SK-N-SH treated with all-trans-retinoic acid at 6 μM for 48 hours (cell line): Measurements from ENCODE around the gene CDH22.

ENCODE experiments used
- ATAC-seq: fragments of 200-7000 bp; cut with Tn5 transposase; 3 replicates; pipeline ENCODE4 v1.9.1; 2020; ENCODE audit warnings: mild to moderate bottlenecking, moderate library complexity
- ARNTL ChIP-seq: fragments of 450-650 bp; formaldehyde crosslinking; IDR thresholded peaks from 2 replicates; pipeline ENCODE4 v1.5.0; 2020; ENCODE audit warnings: low read depth, mild to moderate bottlenecking, moderate library complexity, borderline replicate concordance
- BACH2 ChIP-seq: fragments of 250-450 bp; sonication (Bioruptor Pico); IDR thresholded peaks from 2 replicates; pipeline ENCODE4 v1.9.0; 2021; ENCODE audit warnings: mild to moderate bottlenecking, borderline replicate concordance
- CSDC2 ChIP-seq: fragments of 250-450 bp; sonication (Bioruptor Pico); IDR thresholded peaks from 2 replicates; pipeline ENCODE4 v1.5.0; 2020; ENCODE audit warnings: mild to moderate bottlenecking, moderate library complexity
- CSRNP3 ChIP-seq: fragments of 250-450 bp; sonication (Bioruptor Pico); IDR thresholded peaks from 2 replicates; pipeline ENCODE4 v1.5.1; 2021; ENCODE audit warnings: mild to moderate bottlenecking, moderate library complexity
- GLIS3 ChIP-seq: fragments of 250-450 bp; sonication (Bioruptor Pico); IDR thresholded peaks from 2 replicates; pipeline ENCODE4 v1.5.0; 2020; ENCODE audit warnings: mild to moderate bottlenecking, moderate library complexity
- OSR1 ChIP-seq: fragments of 250-450 bp; sonication (Bioruptor Pico); IDR thresholded peaks from 2 replicates; pipeline ENCODE4 v1.8.0; 2022; ENCODE audit warnings: moderate library complexity, mild to moderate bottlenecking, inconsistent platforms
- PPARA ChIP-seq: fragments of 250-450 bp; sonication (Bioruptor Pico); IDR thresholded peaks from 2 replicates; pipeline ENCODE4 v1.5.0; 2020; ENCODE audit warnings: mild to moderate bottlenecking, borderline replicate concordance
- RARB ChIP-seq: fragments of 250-450 bp; sonication (Bioruptor Pico); IDR thresholded peaks from 2 replicates; pipeline ENCODE4 v1.8.0; 2021; ENCODE audit warnings: mild to moderate bottlenecking, moderate library complexity
- SNAI2 ChIP-seq: fragments of 250-450 bp; sonication (Bioruptor Pico); IDR thresholded peaks from 2 replicates; pipeline ENCODE4 v1.5.0; 2020; ENCODE audit warnings: mild to moderate bottlenecking, moderate library complexity
- TCF4 ChIP-seq: fragments of 250-450 bp; sonication (Bioruptor Pico); IDR thresholded peaks from 2 replicates; pipeline ENCODE4 v1.8.0; 2021; ENCODE audit warnings: mild to moderate bottlenecking, moderate library complexity, borderline replicate concordance
- TOX ChIP-seq: fragments of 250-450 bp; sonication (Bioruptor Pico); IDR thresholded peaks from 2 replicates; pipeline ENCODE4 v1.8.0; 2021; ENCODE audit warnings: mild to moderate bottlenecking, moderate library complexity, borderline replicate concordance
- ZC3H10 ChIP-seq: fragments of 250-450 bp; sonication (Bioruptor Pico); IDR thresholded peaks from 2 replicates; pipeline ENCODE4 v1.5.1; 2021; ENCODE audit warnings: mild to moderate bottlenecking, moderate library complexity
- ZFP3 ChIP-seq: fragments of 250-450 bp; sonication (Bioruptor Pico); IDR thresholded peaks from 2 replicates; pipeline ENCODE4 v1.5.0; 2020; ENCODE audit warnings: mild to moderate bottlenecking, moderate library complexity
- ZFP30 ChIP-seq: fragments of 450-650 bp; formaldehyde crosslinking; IDR thresholded peaks from 2 replicates; pipeline ENCODE4 v1.5.0; 2022; ENCODE audit warnings: mild to moderate bottlenecking, moderate library complexity
- ZNF565 ChIP-seq: fragments of 450-650 bp; formaldehyde crosslinking; conservative IDR thresholded peaks from 2 replicates; pipeline ENCODE4 v1.5.0; 2020; ENCODE audit warnings: low read depth, mild to moderate bottlenecking, moderate library complexity
- ZNF70 ChIP-seq: fragments of 450-650 bp; formaldehyde crosslinking; IDR thresholded peaks from 2 replicates; pipeline ENCODE4 v1.5.0; 2020; ENCODE audit warnings: mild to moderate bottlenecking, moderate library complexity
- ZNF8 ChIP-seq: fragments of 450-650 bp; formaldehyde crosslinking; IDR thresholded peaks from 2 replicates; pipeline ENCODE4 v1.5.0; 2020; ENCODE audit warnings: mild to moderate bottlenecking, moderate library complexity
- TF ChIP-seq, protein P1 (sequence below): fragments of 250-450 bp; sonication (Bioruptor Pico); IDR thresholded peaks from 2 replicates; pipeline ENCODE4 v1.8.0; 2020; ENCODE audit warnings: mild to moderate bottlenecking, moderate library complexity, borderline replicate concordance
- TF ChIP-seq, protein P2 (sequence below): fragments of 250-450 bp; sonication (Bioruptor Pico); IDR thresholded peaks from 2 replicates; pipeline ENCODE4 v1.5.0; 2020; ENCODE audit warnings: mild to moderate bottlenecking, moderate library complexity
- TF ChIP-seq, protein P3 (sequence below): fragments of 250-450 bp; sonication (Bioruptor Pico); IDR thresholded peaks from 2 replicates; pipeline ENCODE4 v1.5.1; 2020; ENCODE audit warnings: low read depth, mild to moderate bottlenecking, moderate library complexity

The CDH22 gene

DNA sequence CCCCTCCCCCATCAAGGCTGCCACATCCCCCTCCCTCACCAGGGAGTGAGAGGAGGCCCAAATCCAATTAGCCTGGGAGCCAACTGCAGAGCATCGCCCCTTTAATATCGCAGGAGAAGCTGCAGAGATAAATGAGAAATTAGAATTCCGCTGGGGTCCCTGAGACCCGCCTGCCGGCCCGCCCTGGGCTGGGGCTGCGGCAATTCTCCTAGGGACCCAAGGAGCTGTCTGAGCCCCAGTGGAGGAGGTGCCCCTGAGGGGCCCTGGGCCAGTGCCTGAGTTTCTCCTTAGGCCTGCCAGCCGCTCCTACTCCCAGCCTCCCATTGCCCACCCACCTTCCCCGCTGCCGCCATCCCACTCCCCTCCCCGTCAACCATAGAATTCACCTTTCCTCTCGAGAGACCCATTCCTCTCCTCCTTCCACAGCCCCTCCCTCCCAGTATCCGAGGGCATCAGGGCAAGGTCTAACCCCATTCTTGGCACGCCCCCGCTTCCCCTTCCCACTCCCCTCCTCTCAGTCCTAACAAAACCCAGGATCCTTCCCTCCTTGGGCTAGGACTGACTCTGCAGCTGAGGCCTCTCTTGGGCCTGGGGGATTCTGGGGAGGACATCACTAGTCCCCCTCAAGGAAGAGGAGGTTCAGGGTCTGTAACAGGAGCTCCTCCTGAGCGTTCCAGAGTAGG lies 20.0 kb upstream of the CDH22 start:
- no peak for TF ChIP-seq OSR1 (CRISPR knock-in tag)
- TF ChIP-seq, protein P1, sequence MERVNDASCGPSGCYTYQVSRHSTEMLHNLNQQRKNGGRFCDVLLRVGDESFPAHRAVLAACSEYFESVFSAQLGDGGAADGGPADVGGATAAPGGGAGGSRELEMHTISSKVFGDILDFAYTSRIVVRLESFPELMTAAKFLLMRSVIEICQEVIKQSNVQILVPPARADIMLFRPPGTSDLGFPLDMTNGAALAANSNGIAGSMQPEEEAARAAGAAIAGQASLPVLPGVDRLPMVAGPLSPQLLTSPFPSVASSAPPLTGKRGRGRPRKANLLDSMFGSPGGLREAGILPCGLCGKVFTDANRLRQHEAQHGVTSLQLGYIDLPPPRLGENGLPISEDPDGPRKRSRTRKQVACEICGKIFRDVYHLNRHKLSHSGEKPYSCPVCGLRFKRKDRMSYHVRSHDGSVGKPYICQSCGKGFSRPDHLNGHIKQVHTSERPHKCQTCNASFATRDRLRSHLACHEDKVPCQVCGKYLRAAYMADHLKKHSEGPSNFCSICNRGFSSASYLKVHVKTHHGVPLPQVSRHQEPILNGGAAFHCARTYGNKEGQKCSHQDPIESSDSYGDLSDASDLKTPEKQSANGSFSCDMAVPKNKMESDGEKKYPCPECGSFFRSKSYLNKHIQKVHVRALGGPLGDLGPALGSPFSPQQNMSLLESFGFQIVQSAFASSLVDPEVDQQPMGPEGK (CRISPR knock-in tag), result no peak
- TF ChIP-seq ZFP30, result no peak
- TF ChIP-seq GLIS3, result no peak
- no peak for TF ChIP-seq CSDC2
- no peak for TF ChIP-seq ZNF8 (CRISPR knock-in tag)
- no peak for TF ChIP-seq ZNF70 (CRISPR knock-in tag)
- TF ChIP-seq TOX, result no peak
- no peak for TF ChIP-seq PPARA
- no peak for TF ChIP-seq ARNTL (CRISPR knock-in tag)
- TF ChIP-seq ZC3H10 (CRISPR knock-in tag), result no peak
- no peak for ATAC-seq

DNA sequence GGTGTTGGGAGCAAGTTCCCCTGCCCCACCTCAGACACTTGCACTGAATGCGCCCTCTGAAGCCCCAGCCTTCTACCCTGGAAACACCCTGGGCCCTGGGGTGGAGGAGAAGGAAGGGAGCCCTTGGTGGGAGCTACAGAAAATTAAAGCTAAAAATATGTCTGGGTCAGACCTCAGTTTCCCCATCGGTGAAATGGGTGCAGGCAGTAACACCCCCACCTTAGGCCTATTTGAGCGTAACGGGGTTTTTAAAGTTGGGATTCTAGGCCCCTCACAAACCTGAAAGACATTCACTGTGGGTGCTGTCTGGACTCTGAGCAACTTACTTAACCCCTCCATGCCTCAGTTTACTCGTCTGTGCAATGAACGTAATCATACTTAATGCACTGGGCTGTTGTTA lies 19.3 kb upstream of the CDH22 start:
- ATAC-seq, result no peak
- no peak for TF ChIP-seq SNAI2 (CRISPR knock-in tag)
- no peak for TF ChIP-seq ZNF8 (CRISPR knock-in tag)
- no peak for TF ChIP-seq CSRNP3 (CRISPR knock-in tag)
- TF ChIP-seq ZFP3 (CRISPR knock-in tag), result no peak
- no peak for TF ChIP-seq TCF4 (CRISPR knock-in tag)
- TF ChIP-seq, protein P2, sequence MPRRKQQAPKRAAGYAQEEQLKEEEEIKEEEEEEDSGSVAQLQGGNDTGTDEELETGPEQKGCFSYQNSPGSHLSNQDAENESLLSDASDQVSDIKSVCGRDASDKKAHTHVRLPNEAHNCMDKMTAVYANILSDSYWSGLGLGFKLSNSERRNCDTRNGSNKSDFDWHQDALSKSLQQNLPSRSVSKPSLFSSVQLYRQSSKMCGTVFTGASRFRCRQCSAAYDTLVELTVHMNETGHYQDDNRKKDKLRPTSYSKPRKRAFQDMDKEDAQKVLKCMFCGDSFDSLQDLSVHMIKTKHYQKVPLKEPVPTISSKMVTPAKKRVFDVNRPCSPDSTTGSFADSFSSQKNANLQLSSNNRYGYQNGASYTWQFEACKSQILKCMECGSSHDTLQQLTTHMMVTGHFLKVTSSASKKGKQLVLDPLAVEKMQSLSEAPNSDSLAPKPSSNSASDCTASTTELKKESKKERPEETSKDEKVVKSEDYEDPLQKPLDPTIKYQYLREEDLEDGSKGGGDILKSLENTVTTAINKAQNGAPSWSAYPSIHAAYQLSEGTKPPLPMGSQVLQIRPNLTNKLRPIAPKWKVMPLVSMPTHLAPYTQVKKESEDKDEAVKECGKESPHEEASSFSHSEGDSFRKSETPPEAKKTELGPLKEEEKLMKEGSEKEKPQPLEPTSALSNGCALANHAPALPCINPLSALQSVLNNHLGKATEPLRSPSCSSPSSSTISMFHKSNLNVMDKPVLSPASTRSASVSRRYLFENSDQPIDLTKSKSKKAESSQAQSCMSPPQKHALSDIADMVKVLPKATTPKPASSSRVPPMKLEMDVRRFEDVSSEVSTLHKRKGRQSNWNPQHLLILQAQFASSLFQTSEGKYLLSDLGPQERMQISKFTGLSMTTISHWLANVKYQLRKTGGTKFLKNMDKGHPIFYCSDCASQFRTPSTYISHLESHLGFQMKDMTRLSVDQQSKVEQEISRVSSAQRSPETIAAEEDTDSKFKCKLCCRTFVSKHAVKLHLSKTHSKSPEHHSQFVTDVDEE (CRISPR knock-in tag), result no peak
- TF ChIP-seq BACH2 (CRISPR knock-in tag), result no peak
- no peak for TF ChIP-seq OSR1 (CRISPR knock-in tag)

GRCh38 chr20:46325789-46326188 lies 17.5 kb upstream of the CDH22 start:
- no peak for ATAC-seq
- TF ChIP-seq, protein P2 (CRISPR knock-in tag), result no peak
- no peak for TF ChIP-seq OSR1 (CRISPR knock-in tag)
- TF ChIP-seq, protein P1 (CRISPR knock-in tag), result no peak
- TF ChIP-seq GLIS3, result no peak
- no peak for TF ChIP-seq ZC3H10 (CRISPR knock-in tag)
- no peak for TF ChIP-seq CSDC2
- TF ChIP-seq ARNTL (CRISPR knock-in tag), result no peak
- no peak for TF ChIP-seq ZNF565 (CRISPR knock-in tag)
- TF ChIP-seq, protein P3, sequence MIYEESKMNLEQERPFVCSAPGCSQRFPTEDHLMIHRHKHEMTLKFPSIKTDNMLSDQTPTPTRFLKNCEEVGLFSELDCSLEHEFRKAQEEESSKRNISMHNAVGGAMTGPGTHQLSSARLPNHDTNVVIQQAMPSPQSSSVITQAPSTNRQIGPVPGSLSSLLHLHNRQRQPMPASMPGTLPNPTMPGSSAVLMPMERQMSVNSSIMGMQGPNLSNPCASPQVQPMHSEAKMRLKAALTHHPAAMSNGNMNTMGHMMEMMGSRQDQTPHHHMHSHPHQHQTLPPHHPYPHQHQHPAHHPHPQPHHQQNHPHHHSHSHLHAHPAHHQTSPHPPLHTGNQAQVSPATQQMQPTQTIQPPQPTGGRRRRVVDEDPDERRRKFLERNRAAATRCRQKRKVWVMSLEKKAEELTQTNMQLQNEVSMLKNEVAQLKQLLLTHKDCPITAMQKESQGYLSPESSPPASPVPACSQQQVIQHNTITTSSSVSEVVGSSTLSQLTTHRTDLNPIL, result no peak
- TF ChIP-seq RARB (CRISPR knock-in tag), result no peak
- no peak for TF ChIP-seq SNAI2 (CRISPR knock-in tag)
- TF ChIP-seq PPARA, result no peak
